Neural progenitor cell (in vitro differentiated cells): ENCODE results near the gene ZNF630. TPM values are rescaled to one million over a fixed set of nuclear protein-coding genes. Genes with fewer than 3 reads are reported as not detected.

Experiments
- DNase-seq: peaks from one replicate; pipeline ENCODE4 v3.0.0-alpha.2; 2016; ENCODE audit warnings: low spot score
- H2AFZ ChIP-seq: fragments of 200-600 bp; sonication (generic); replicated peaks from 2 replicates; pipeline ENCODE4 v1.6.1; 2016; ENCODE audit warnings: antibody characterized with exemption
- H3F3A ChIP-seq: fragments of 200-600 bp; sonication (generic); 2 replicates; pipeline ENCODE4 v1.6.1; 2016; ENCODE audit warnings: antibody characterized with exemption, low read depth
- H3K27ac ChIP-seq: fragments of 200-600 bp; sonication (generic); 2 replicates; pipeline ENCODE4 v1.5.1; 2016; ENCODE audit warnings: mild to moderate bottlenecking
- H3K27me3 ChIP-seq: fragments of 200-600 bp; sonication (generic); 2 replicates; pipeline ENCODE4 v1.6.1; 2016; ENCODE audit warnings: mild to moderate bottlenecking, moderate library complexity
- H3K36me3 ChIP-seq: fragments of 200-600 bp; sonication (generic); 2 replicates; pipeline ENCODE4 v1.5.1; 2016
- H3K4me1 ChIP-seq: fragments of 200-600 bp; sonication (generic); 2 replicates; pipeline ENCODE4 v1.6.1; 2016; ENCODE audit warnings: mixed run types
- H3K4me2 ChIP-seq: fragments of 200-600 bp; sonication (generic); 2 replicates; pipeline ENCODE4 v1.6.1; 2016
- H3K4me3 ChIP-seq: fragments of 200-600 bp; sonication (generic); 2 replicates; pipeline ENCODE4 v1.5.1; 2016
- H3K79me2 ChIP-seq: fragments of 200-600 bp; sonication (generic); 2 replicates; pipeline ENCODE4 v1.6.1; 2016; ENCODE audit warnings: low read depth
- H3K9ac ChIP-seq: fragments of 200-600 bp; sonication (generic); 2 replicates; pipeline ENCODE4 v1.6.1; 2016
- H3K9me3 ChIP-seq: fragments of 200-600 bp; sonication (generic); 2 replicates; pipeline ENCODE4 v1.5.1; 2016; ENCODE audit warnings: low read depth
- H4K20me1 ChIP-seq: fragments of 200-600 bp; sonication (generic); 2 replicates; pipeline ENCODE4 v1.6.1; 2016; ENCODE audit warnings: low read depth
- H3K27ac Mint-ChIP-seq: 3 replicates; pipeline ENCODE4 v1.8.0; 2021; ENCODE audit warnings: mixed read lengths
- H3K27me3 Mint-ChIP-seq: 2 replicates; pipeline ENCODE4 v1.8.0; 2022; ENCODE audit warnings: low read depth, mild to moderate bottlenecking, inconsistent platforms, moderate library complexity, mixed read lengths; ENCODE audit not compliant: insufficient read depth
- H3K36me3 Mint-ChIP-seq: 3 replicates; pipeline ENCODE4 v1.8.0; 2021; ENCODE audit warnings: mixed read lengths
- H3K4me1 Mint-ChIP-seq: 3 replicates; pipeline ENCODE4 v1.8.0; 2021; ENCODE audit warnings: mixed read lengths
- H3K4me3 Mint-ChIP-seq: 3 replicates; pipeline ENCODE4 v1.8.0; 2021; ENCODE audit warnings: mild to moderate bottlenecking, moderate library complexity, mixed read lengths
- H3K9me3 Mint-ChIP-seq: 3 replicates; pipeline ENCODE4 v1.8.0; 2020; ENCODE audit warnings: mixed read lengths
- CTCF ChIP-seq: fragments of 200-600 bp; sonication (generic); IDR thresholded peaks from 2 replicates; pipeline ENCODE4 v1.5.1; 2017; ENCODE audit warnings: antibody characterized with exemption, mild to moderate bottlenecking
- EZH2 ChIP-seq: fragments of 200-600 bp; sonication (generic); IDR thresholded peaks from 2 replicates; pipeline ENCODE4 v1.6.1; 2017; ENCODE audit warnings: antibody characterized with exemption, mild to moderate bottlenecking, moderate library complexity
- EZH2phosphoT487 ChIP-seq: fragments of 200-600 bp; sonication (generic); IDR thresholded peaks from 2 replicates; pipeline ENCODE4 v1.6.1; 2017; ENCODE audit warnings: antibody characterized with exemption
- total RNA-seq: library from RNA; depleted of rRNA; stranded (reverse); fragments of >200 nt; gene quantifications from 2 replicates; pipeline ENCODE4 v1.2.3, GENCODE V29; 2015; ENCODE audit warnings: low replicate concordance

Gene ZNF630
- total RNA-seq, 1 donor from 2014 or later: 2.1 TPM

DNA sequence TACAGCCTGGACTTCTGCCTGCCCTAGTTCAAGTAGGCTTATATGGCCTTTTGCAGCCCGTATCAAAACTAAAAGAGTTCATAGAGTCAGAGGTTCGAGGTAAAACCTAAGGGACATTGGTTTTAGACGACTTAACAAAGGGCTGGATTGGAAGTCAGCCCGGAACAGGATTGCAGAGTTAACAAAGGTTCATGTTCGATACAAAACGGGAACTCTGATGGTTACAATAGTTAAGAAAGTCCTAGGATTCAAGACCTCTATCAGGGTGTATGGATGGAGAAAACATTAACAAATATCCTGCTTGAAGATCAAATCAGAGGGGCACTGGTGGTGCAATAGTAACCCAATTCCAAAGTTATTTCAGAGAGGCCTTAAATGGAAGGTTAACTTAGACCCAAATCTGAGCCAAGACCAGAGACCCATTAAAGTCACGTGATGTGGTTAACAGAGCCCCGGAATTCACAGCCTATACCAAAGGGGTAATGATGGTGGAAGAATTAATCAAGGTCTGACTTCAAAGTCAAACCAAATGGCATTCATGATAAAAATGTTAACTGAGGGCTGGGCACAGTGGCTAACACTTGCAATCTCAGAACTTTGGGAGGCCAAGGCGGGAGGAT lies 656 bp upstream of the ZNF630 start:
- Histone ChIP-seq H3K4me3 (peak overlapping the region; percentile 55), H3K27ac (no peak overlapping the region), H3K36me3 (no peaks in the 10 kb centered on the region), H3K27me3 (no peaks in the 10 kb centered on the region), H3K4me2 (peak overlapping the region; percentile 37), H3K4me1 (no peaks in the 10 kb centered on the region), H3K9me3 (no peaks in the 10 kb centered on the region), H2AFZ (no peak overlapping the region), H3F3A (no peaks in the 10 kb centered on the region), H3K9ac (no peak overlapping the region), H3K79me2 (no peaks in the 10 kb centered on the region), H4K20me1 (no peaks in the 10 kb centered on the region)
- peaks cover 4% of the 10 kb centered on the region for H3K4me1 Mint-ChIP-seq
- peak overlapping the region; percentile 81 for H3K4me3 Mint-ChIP-seq
- peaks cover 29% of the 10 kb centered on the region for H3K9me3 Mint-ChIP-seq
- TF ChIP-seq EZH2 (no peak), CTCF (no peak), EZH2phosphoT487 (no peak)
- H3K27me3 Mint-ChIP-seq: peaks cover 4% of the 10 kb centered on the region
- no peak overlapping the region for H3K27ac Mint-ChIP-seq
- DNase-seq: no peak
- peaks cover 3% of the 10 kb centered on the region for H3K36me3 Mint-ChIP-seq

- Histone ChIP-seq H3K36me3 (no peaks in the 10 kb centered on the region), H4K20me1 (no peaks in the 10 kb centered on the region), H3K9ac (no peak overlapping the region), H3F3A (no peaks in the 10 kb centered on the region), H3K79me2 (no peaks in the 10 kb centered on the region), H2AFZ (no peak overlapping the region), H3K27ac (no peak overlapping the region), H3K27me3 (no peaks in the 10 kb centered on the region), H3K4me1 (no peaks in the 10 kb centered on the region), H3K9me3 (no peaks in the 10 kb centered on the region), H3K4me3 (no peak overlapping the region), H3K4me2 (no peak overlapping the region)
- H3K36me3 Mint-ChIP-seq: peaks cover 3% of the 10 kb centered on the region
- peaks cover 4% of the 10 kb centered on the region for H3K4me1 Mint-ChIP-seq
- H3K4me3 Mint-ChIP-seq: no peak overlapping the region
- no peak for DNase-seq
- H3K27me3 Mint-ChIP-seq: peaks cover 4% of the 10 kb centered on the region
- no peak overlapping the region for H3K27ac Mint-ChIP-seq
- peaks cover 28% of the 10 kb centered on the region for H3K9me3 Mint-ChIP-seq
- no peak for TF ChIP-seq EZH2
- TF ChIP-seq CTCF: no peak
- TF ChIP-seq EZH2phosphoT487: no peak
These were observed 3.1 kb downstream of the ZNF630 start for GRCh38 chrX:48068096-48068887.

DNA sequence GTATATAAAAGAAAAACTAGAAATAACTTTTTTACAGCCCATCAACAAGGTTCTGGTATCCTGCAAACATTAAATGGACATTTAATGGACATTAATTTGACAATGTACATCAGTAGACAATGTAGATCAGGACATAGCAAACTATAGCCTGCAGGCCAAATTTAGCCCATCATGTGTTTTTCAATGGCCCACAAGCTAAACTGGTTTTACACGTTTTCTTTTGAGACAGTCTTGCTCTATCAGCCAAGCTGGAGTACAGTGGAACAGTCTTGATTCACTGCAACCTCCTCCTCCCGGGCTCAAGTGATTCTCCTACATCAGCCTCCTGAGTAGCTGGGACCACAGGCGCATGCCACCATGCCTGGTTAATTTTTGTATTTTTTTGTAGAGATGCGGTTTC lies 7.2 kb downstream of the ZNF630 start:
- no peaks in the 10 kb centered on the region for H4K20me1 ChIP-seq
- Mint-ChIP-seq H3K36me3 (peaks cover 3% of the 10 kb centered on the region), H3K27ac (no peak overlapping the region), H3K4me3 (no peak overlapping the region), H3K27me3 (peaks cover 2% of the 10 kb centered on the region), H3K4me1 (no peaks in the 10 kb centered on the region), H3K9me3 (peaks cover 34% of the 10 kb centered on the region)
- no peaks in the 10 kb centered on the region for H3K27me3 ChIP-seq
- H3F3A ChIP-seq: no peaks in the 10 kb centered on the region
- peaks cover 8% of the 10 kb centered on the region for H3K9me3 ChIP-seq
- no peaks in the 10 kb centered on the region for H3K79me2 ChIP-seq
- H3K9ac ChIP-seq: no peak overlapping the region
- no peak overlapping the region for H3K4me2 ChIP-seq
- no peaks in the 10 kb centered on the region for H3K36me3 ChIP-seq
- TF ChIP-seq EZH2phosphoT487: no peak
- no peak for TF ChIP-seq CTCF
- TF ChIP-seq EZH2: no peak
- H3K4me1 ChIP-seq: no peaks in the 10 kb centered on the region
- H3K27ac ChIP-seq: no peak overlapping the region
- no peak for DNase-seq
- H2AFZ ChIP-seq: no peak overlapping the region
- no peak overlapping the region for H3K4me3 ChIP-seq
